ENCODE data around the gene CAMTA1.

Gene CAMTA1

DNA sequence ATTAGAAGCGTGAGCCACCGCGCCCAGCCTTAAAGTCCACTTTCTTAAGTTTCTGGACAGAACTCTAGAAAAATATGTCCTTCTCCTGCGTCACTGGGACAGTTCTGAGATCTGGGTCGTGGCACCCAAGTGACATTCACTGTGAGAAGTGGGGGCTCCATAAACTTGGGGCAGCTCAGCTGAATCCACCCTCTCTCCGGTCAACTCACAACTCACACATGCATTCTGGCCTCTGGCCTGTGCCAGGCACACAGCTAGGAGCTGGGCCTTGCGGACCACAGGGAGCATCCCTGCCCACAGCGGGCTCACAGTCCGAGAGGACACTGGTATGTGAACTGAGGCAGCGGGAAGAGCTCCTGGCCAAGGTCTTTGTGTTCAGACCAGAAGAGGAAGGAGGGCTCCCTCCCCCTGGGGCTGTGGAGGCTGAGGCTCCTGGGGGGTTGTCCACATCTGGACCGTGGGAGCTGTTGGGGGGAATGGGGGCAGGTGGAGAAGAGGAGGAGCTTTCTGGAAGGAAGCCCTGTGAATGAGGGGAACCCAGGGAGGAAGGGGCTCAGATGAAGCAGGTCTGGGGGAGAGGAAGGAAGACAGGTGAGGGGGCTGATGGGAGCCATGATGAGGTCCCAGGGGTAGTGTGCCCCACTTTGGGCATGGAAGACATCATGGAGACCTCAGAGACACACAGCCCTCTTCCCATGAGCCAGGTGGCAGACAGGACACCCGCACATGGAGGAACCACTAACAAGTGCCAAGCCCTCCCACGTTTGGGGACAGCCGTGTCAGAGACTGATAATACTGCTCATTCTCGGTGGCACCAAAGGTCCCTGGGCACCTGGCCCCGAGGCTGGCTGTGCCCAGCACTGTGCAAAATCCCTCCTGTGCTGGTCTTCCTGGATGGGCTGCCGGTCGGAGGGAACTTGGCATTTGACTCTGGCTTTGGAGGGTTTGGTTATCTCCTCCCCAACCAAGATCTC, 794.9 kb downstream of the CAMTA1 start:
- Histone ChIP-seq H3K27me3 (ENCODE audit: control insufficient read depth in 1 of 2, insufficient read depth in 2 of 2, low read length in 2 of 2) (peaks cover 0 to 4% of the 10 kb centered on the region in 2 donors), H3K4me3 (ENCODE audit: low read length in 2 of 2) (no peak overlapping the region), H3K36me3 (ENCODE audit: control insufficient read depth in 2 of 2, insufficient read depth in 2 of 2, low read length in 2 of 2) (no peaks in the 10 kb centered on the region), H3K9ac (ENCODE audit: low read length in 2 of 2) (no peak overlapping the region), H3K9me3 (ENCODE audit: control insufficient read depth in 2 of 2, low read length in 2 of 2) (no peaks in the 10 kb centered on the region), H3K4me1 (ENCODE audit: control insufficient read depth, insufficient read depth, low read length) (peaks cover 3% of the 10 kb centered on the region), H3K27ac (ENCODE audit: low read length) (no peak overlapping the region)

DNA sequence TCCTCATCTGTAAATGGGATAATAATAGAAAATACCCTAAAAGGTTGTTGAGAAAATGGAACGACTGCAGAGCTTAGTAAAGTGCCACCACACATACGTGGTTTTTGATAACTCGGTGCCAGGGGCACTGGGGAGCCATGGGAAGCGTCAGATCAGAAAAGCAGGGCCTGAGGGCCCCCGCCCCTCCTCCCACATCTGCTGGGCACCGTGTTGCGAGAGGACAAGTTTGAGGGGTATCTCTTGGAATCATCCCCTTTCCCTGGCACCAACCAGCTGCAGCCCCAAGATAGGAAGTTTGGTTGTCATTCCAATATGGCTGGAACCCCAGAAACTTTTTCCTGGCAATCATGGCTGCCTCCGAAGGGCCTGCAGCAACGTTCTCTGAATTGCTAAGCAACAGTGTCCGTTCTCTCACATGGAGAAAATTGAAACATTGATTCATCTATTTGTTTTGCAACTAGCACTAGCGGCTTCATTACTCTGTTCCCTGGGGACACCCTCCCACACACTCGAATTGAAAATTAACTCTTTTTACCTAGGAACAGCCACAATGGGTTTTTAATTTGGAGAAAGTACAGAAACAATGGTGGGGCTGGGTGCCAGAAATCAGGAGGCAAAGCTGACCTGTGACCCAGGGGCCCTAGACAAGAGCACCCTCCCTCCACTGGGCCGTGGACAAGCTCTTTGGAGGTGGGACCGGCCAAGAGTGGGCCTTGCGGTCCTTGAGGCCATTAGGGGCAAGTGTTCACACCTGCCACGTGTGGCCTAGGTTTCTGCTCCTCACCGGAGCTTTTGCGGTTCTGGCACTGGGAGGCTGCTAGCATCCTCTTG, 795.9 kb downstream of the CAMTA1 start:
- Histone ChIP-seq H3K9ac (ENCODE audit: low read length in 2 of 2) (no peak overlapping the region), H3K27ac (ENCODE audit: low read length) (peak overlapping the region; percentile 6), H3K4me1 (ENCODE audit: control insufficient read depth, insufficient read depth, low read length) (no peaks in the 10 kb centered on the region), H3K36me3 (ENCODE audit: control insufficient read depth in 2 of 2, insufficient read depth in 2 of 2, low read length in 2 of 2) (no peaks in the 10 kb centered on the region), H3K4me3 (ENCODE audit: low read length in 2 of 2) (no peak overlapping the region), H3K9me3 (ENCODE audit: control insufficient read depth in 2 of 2, low read length in 2 of 2) (no peaks in the 10 kb centered on the region), H3K27me3 (ENCODE audit: control insufficient read depth in 1 of 2, insufficient read depth in 2 of 2, low read length in 2 of 2) (peaks cover 0 to 4% of the 10 kb centered on the region in 2 donors)

DNA sequence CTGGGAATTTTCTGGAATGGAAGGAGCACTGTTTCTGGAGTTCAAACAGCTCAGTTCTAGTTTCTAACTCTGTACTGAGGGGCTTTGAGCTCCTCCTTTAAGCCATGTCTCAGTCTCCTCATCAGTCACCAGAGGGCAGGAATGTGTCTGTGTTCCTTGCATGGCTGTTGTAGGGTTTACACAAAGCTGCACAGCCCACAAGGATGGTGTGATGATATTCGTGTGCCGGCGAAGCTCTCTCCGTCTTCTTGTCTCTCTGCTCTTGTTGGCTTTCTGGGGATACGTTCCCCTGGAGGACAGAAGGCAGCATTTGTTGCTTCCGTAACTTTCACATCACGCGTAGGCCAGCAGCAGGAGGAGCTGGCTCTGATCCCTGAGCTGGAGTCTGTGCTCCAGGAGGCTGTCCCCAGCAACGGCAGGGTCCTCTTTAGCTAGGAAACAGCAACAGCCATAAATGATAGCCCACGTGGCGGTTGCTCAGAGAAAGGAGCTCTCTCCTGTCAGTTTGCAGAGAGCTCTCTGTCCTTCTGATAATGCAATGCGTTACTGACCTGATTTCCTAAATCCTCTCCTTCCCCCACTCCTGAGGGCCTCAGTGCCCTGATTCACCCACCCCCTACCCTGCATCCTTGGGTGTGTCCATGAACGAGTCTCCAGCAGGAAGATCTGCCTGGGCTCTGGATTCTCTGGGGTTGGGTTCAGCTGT, 796.7 kb downstream of the CAMTA1 start:
- Histone ChIP-seq H3K27me3 (ENCODE audit: control insufficient read depth in 1 of 2, insufficient read depth in 2 of 2, low read length in 2 of 2) (peaks cover 0 to 4% of the 10 kb centered on the region in 2 donors), H3K9ac (ENCODE audit: low read length in 2 of 2) (no peak overlapping the region), H3K4me1 (ENCODE audit: control insufficient read depth, insufficient read depth, low read length) (no peaks in the 10 kb centered on the region), H3K9me3 (ENCODE audit: control insufficient read depth in 2 of 2, low read length in 2 of 2) (no peaks in the 10 kb centered on the region), H3K27ac (ENCODE audit: low read length) (peak overlapping the region; percentile 6), H3K4me3 (ENCODE audit: low read length in 2 of 2) (no peak overlapping the region), H3K36me3 (ENCODE audit: control insufficient read depth in 2 of 2, insufficient read depth in 2 of 2, low read length in 2 of 2) (no peaks in the 10 kb centered on the region)

DNA sequence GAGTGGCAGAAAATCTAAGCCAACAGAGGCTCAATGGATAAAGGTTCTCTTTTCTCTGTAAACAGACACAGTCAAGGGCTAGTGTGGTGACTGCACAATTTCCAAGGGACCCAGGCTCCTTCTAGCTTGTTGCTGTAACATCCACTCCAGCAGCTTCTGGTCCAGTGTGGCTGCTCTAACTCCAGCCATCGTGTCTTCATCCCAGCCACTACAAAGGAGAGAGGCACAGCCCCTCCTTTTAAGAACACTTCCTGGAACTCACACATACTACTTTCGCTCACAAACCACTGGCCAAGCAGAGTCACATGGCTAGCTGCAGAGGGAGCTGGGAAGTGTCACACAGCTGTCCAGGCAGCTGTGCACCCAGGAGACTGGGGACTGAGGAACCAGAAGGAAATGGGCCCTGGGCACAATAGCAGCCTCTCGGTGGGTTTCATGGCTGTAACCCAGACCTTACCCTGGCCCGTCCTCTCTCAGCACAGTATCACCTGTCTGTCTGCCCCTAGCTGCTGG, 797.3 kb downstream of the CAMTA1 start:
- H3K27ac ChIP-seq (ENCODE audit: low read length): no peak overlapping the region
- H3K9ac ChIP-seq (ENCODE audit: low read length in 2 of 2): no peak overlapping the region
- H3K36me3 ChIP-seq (ENCODE audit: control insufficient read depth in 2 of 2, insufficient read depth in 2 of 2, low read length in 2 of 2): no peaks in the 10 kb centered on the region
- no peaks in the 10 kb centered on the region for H3K9me3 ChIP-seq (ENCODE audit: control insufficient read depth in 2 of 2, low read length in 2 of 2)
- no peaks in the 10 kb centered on the region for H3K4me1 ChIP-seq (ENCODE audit: control insufficient read depth, insufficient read depth, low read length)
- H3K4me3 ChIP-seq (ENCODE audit: low read length in 2 of 2): no peak overlapping the region
- peaks cover 0 to 4% of the 10 kb centered on the region in 2 donors for H3K27me3 ChIP-seq (ENCODE audit: control insufficient read depth in 1 of 2, insufficient read depth in 2 of 2, low read length in 2 of 2)

DNA sequence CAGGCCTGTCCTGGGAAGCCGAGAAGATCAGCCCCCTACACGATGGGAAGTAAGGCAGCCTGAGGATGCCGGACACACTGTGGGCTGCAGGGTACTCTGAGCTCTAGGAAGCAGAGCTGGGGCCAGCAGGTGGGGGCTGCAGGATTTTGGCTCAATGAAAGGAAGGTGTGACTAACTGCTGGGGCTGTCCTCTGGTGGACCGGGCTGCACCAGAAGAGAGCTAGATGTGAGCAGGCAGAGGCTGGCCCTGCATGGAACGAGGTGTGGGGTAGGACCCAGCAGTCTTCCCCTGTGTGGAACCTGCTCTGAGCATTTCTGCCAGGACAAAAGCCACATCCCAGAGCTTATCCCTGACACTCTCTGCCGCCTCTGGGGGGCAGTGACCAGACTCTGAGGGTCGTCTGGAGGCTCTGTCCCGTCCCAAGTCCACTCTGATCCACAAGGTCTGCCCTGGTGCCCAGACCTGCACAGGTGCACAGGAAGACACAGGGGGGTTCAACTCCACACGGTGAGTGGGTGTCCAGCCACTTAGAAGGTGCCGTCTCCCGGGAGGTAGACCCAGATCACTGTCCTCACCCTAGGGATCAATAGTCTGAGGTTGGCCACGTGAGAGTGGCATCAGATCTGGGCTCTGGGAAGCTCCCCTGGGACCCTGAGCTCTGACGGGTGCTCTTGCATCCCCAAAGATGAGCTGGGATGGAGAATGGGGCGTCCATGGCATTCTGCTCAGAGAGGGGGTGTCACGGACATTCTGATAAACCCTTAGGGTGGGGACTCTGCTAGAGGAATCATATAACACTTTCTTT, 798.2 kb downstream of the CAMTA1 start:
- H3K36me3 ChIP-seq (ENCODE audit: control insufficient read depth in 2 of 2, insufficient read depth in 2 of 2, low read length in 2 of 2): no peaks in the 10 kb centered on the region
- H3K27me3 ChIP-seq (ENCODE audit: control insufficient read depth in 1 of 2, insufficient read depth in 2 of 2, low read length in 2 of 2): peaks cover 0 to 4% of the 10 kb centered on the region in 2 donors
- no peaks in the 10 kb centered on the region for H3K9me3 ChIP-seq (ENCODE audit: control insufficient read depth in 2 of 2, low read length in 2 of 2)
- no peak overlapping the region for H3K4me3 ChIP-seq (ENCODE audit: low read length in 2 of 2)
- no peak overlapping the region for H3K27ac ChIP-seq (ENCODE audit: low read length)
- no peaks in the 10 kb centered on the region for H3K4me1 ChIP-seq (ENCODE audit: control insufficient read depth, insufficient read depth, low read length)
- H3K9ac ChIP-seq (ENCODE audit: low read length in 2 of 2): no peak overlapping the region

DNA sequence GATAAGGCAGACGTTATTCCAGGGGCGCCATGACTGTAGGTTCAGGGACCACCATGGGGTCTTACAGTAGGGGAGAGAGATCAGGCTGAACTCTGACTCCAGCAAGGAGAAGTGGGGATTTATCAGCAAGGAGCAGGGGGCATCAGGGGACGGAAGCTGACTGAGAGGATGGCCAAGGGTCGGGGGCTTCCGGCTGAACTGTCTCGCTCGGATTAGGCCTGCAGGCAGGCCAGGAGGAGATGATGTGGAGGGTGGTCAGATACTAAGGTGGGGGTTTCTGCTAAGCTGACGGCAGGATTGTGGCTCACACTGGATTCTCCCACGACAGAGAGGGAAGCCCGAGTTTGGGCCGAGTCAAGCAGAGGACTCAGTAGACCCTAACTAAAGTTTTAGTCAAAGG, 798.9 kb downstream of the CAMTA1 start:
- no peak overlapping the region for H3K9ac ChIP-seq (ENCODE audit: low read length in 2 of 2)

DNA sequence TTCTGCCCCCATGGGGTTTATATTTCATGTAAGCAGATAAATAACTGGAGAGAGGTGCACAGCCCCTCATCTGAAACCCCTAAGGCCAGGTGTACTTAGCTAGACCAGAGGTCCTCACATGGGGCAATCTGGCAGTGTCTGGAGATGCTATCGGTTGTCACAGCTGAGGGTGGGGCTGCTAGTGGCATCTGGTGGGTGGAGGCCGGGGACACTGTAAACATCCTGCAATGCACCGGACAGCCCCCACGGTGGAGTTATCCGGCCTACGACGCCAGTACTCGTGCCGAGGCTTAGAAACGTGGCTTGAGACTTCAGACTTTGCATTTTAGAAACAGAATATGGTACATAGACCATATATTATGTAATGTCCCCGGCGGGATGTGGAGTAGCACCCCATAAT, 799.4 kb downstream of the CAMTA1 start:
- H3K9me3 ChIP-seq (ENCODE audit: control insufficient read depth in 2 of 2, low read length in 2 of 2): no peaks in the 10 kb centered on the region
- no peaks in the 10 kb centered on the region for H3K4me1 ChIP-seq (ENCODE audit: control insufficient read depth, insufficient read depth, low read length)
- no peak overlapping the region for H3K4me3 ChIP-seq (ENCODE audit: low read length in 2 of 2)
- H3K27ac ChIP-seq (ENCODE audit: low read length): no peak overlapping the region
- H3K9ac ChIP-seq (ENCODE audit: low read length in 2 of 2): no peak overlapping the region
- H3K36me3 ChIP-seq (ENCODE audit: control insufficient read depth in 2 of 2, insufficient read depth in 2 of 2, low read length in 2 of 2): no peaks in the 10 kb centered on the region
- H3K27me3 ChIP-seq (ENCODE audit: control insufficient read depth in 1 of 2, insufficient read depth in 2 of 2, low read length in 2 of 2): peaks cover 0 to 4% of the 10 kb centered on the region in 2 donors

More for the DNA sequence above, 798.9 kb downstream of the CAMTA1 start:
- H3K36me3 ChIP-seq (ENCODE audit: control insufficient read depth in 2 of 2, insufficient read depth in 2 of 2, low read length in 2 of 2): no peaks in the 10 kb centered on the region
- no peak overlapping the region for H3K4me3 ChIP-seq (ENCODE audit: low read length in 2 of 2)
- no peaks in the 10 kb centered on the region for H3K4me1 ChIP-seq (ENCODE audit: control insufficient read depth, insufficient read depth, low read length)
- H3K27me3 ChIP-seq (ENCODE audit: control insufficient read depth in 1 of 2, insufficient read depth in 2 of 2, low read length in 2 of 2): peaks cover 0 to 4% of the 10 kb centered on the region in 2 donors
- H3K27ac ChIP-seq (ENCODE audit: low read length): no peak overlapping the region
- H3K9me3 ChIP-seq (ENCODE audit: control insufficient read depth in 2 of 2, low read length in 2 of 2): no peaks in the 10 kb centered on the region

DNA sequence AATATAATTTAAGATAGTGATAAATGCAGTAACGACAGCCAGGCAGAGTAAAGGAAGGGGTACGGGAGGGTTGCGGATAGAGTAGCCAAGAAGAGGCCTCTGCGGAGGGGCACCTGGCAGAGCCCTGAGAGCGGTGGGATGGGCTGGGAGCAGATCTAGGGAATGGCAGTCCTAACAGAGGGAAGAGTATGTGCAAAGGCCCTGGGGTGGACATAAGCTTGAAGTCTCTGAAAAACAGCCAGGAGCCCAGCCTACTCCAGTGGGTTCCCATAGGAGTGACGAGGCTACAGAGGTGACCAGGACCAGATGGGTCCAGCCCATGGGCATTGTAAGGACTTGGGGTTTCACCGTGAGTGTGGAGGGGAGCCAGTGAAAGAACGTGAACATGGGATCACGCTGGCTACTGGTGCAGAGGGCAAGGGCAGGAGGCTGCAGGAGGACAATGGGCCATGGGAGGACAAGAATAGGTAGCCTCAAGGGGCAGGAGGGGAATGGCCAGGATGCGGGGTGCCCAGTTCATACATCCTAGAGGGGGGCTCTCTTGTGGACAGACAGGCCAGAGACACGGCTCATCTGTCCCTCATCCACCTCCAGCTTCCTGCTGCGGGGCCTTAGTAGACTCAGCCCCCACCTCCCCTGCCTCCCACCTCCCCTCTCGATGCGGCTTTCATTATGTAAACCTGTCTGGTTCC, 800.1 kb downstream of the CAMTA1 start:
- Histone ChIP-seq H3K27ac (ENCODE audit: low read length) (no peak overlapping the region), H3K36me3 (ENCODE audit: control insufficient read depth in 2 of 2, insufficient read depth in 2 of 2, low read length in 2 of 2) (no peaks in the 10 kb centered on the region), H3K9ac (ENCODE audit: low read length in 2 of 2) (no peak overlapping the region), H3K4me1 (ENCODE audit: control insufficient read depth, insufficient read depth, low read length) (no peaks in the 10 kb centered on the region), H3K4me3 (ENCODE audit: low read length in 2 of 2) (no peak overlapping the region), H3K27me3 (ENCODE audit: control insufficient read depth in 1 of 2, insufficient read depth in 2 of 2, low read length in 2 of 2) (peaks cover 0 to 2% of the 10 kb centered on the region in 2 donors), H3K9me3 (ENCODE audit: control insufficient read depth in 2 of 2, low read length in 2 of 2) (no peaks in the 10 kb centered on the region)

DNA sequence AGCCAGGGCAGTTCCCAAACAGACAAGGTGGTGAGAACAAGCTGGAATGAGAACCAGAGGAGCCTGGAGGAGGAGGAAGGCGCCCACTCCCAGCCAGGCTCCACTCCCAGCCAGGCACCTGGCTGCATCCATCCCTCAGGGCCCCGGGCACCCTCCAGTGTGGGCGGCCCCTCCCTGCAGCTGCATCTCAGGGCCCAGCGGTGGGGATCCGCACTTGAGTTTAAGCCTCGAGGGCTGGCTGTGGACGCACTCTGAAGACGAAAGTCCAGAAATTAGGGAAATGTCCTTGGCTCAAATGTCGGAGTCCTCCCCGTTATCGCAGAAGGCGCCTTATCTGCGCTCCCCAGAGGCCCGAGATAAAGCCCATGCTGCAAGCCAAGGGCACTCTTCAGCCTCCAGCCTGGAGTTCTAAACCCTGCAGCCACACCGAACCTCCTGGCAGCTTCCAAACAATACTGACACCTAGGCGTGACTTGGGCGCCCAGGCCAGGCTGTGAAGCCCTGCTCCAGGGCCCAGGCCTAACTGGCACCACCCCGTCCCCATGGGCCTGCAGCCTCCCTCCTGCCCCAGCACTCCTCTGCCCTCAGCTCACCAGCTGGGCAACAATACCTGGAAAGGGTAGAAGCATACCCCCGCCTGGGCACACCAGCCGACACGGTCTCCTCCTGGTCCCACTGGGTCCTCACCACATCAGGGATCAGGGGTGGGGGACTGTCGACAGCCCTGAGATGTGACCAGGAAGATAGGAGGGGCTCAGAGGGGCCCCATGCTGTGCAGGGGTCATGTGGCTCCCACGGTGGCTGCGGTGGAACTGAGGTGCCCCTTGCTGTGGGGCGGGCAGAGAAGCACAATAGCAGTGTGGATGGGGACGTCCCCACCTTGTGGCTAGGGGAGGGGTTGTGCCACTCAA, 801.0 kb downstream of the CAMTA1 start:
- no peaks in the 10 kb centered on the region for H3K9me3 ChIP-seq (ENCODE audit: control insufficient read depth in 2 of 2, low read length in 2 of 2)
- H3K9ac ChIP-seq (ENCODE audit: low read length in 2 of 2): no peak overlapping the region
- no peaks in the 10 kb centered on the region for H3K4me1 ChIP-seq (ENCODE audit: control insufficient read depth, insufficient read depth, low read length)
- no peak overlapping the region for H3K4me3 ChIP-seq (ENCODE audit: low read length in 2 of 2)
- peaks cover 0 to 2% of the 10 kb centered on the region in 2 donors for H3K27me3 ChIP-seq (ENCODE audit: control insufficient read depth in 1 of 2, insufficient read depth in 2 of 2, low read length in 2 of 2)
- H3K36me3 ChIP-seq (ENCODE audit: control insufficient read depth in 2 of 2, insufficient read depth in 2 of 2, low read length in 2 of 2): no peaks in the 10 kb centered on the region
- H3K27ac ChIP-seq (ENCODE audit: low read length): no peak overlapping the region
